Lung microvascular endothelial cell (primary cell): ENCODE data around the gene PYCR2. TPM values are rescaled to one million over a fixed set of nuclear protein-coding genes. Genes with fewer than 3 reads are reported as not detected.
"Not testable (repeated sequence)": the region's sequence is repeated elsewhere in the genome, so short reads cannot be mapped to it uniquely, and the experiment has no call there.

ENCODE experiments used
- DNase-seq, 2 donors: peaks; one replicate each; pipeline versions ENCODE4 v3.0.0 to v3.0.0-alpha.2; 2010; ENCODE audit warnings: low read depth in 2 of 2
- total RNA-seq: library from RNA; depleted of rRNA; stranded (reverse); fragments of >200 nt; gene quantifications from 2 replicates; pipeline ENCODE4 v1.2.1, GENCODE V29; 2014

Gene PYCR2
- total RNA-seq, 1 donor from 2014 or later, result 31.5 TPM

DNA sequence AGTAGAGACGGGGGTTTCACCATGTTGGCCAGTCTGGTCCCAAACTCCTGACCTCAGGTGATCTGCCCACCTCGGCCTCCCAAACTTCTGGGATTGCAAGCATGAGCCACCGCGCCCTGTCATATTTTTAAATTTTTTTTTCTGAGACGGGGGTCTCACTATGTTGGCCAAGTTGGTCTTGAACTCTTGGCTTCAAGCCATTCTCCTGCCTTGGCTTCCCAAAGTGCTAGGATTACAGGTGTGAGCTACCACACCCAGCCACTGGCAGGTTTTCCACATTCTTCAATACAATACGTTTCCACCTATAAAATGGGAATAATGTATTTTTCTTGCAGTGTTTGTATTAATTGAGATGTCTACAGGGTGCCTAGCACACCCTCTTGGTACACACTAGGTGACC is 31.7 kb downstream of the PYCR2 start:
- DNase-seq, result no peak

DNA sequence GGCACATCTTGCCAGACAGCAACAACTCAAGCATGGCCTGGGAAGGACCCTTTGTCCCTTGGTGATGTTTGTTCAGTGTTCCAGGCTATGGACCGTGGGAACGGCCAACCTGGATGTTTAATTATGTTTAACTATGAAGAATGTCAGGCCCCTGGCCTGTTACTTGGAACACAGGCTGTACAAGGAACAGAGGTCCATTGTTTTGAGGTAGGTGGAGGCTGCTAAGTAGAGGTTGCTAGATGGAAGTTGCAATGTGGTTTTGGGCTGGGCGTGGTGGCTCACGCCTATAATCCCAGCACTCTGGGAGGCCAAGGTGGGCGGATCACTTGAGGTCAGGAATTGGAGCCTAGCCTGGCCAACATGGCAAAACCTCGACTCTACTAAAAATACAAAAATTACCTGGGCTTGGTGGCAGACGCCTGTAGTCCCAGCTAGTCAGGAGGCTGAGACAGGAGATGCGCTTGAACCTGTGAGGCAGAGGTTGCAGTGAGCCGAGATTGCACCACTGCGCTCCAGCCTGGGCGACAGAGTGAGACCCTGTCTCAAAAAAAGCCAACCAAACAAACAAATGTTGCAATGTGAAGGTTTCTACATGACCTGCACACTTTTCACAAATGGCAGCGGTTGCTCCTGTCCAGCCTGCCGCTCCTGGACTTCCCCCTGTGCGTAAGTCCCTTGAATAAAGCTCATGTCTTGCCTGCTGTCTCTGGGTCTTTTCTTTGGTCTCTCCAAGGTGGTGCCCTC is 32.6 kb downstream of the PYCR2 start:
- no peak for DNase-seq

- no peak for DNase-seq
These were observed 33.5 kb downstream of the PYCR2 start for GRCh38 chr1:225890346-225891228.

GRCh38 chr1:225889743-225890142 is 34.3 kb downstream of the PYCR2 start:
- DNase-seq, result no peak

DNA sequence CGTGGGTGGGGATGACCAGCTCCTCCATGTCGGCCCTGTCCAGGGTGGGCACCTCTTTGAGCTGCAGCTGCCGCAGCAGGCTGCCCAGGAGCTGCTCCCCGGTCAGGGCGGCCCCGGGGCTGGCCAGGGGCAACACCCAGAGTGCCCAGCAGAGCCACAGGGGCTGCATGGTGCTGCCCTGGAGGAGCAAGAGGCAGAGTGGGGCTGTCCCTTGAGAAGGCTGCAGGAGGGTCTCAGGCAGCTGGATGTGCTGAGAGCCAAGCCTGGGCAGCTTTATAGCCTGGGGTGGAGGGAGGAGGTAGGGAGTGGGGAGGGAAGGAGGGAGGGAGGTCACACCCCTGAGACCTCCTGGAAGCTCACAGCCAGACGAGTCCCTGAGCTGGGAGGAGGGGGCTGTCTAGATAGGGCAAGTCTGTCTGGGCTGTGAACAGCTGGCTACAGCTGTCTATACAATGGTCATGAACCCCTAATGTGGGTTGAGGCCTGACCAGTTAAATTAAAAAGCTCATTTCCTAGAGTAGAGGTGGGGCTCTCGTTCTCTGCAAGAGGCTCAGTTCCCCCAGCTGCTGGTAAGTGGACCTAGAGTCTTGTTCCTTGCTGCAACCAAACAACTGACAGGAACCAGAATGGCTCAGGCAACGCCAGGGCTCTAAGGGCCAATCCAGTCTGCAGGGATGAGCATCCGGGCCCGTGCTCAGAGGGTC is 35.0 kb downstream of the PYCR2 start, which contains the start of gene LEFTY1:
LEFTY1 (minus strand) TSS at position 249 of the 704 bp plus-strand sequence; CDS start at position 169, 80 bp downstream.
- no peak for DNase-seq

GRCh38 chr1:225888289-225888897 is 35.7 kb downstream of the PYCR2 start:
- no peak for DNase-seq

- not testable (repeated sequence) for DNase-seq
These were observed 36.3 kb downstream of the PYCR2 start for GRCh38 chr1:225887554-225888288.

DNA sequence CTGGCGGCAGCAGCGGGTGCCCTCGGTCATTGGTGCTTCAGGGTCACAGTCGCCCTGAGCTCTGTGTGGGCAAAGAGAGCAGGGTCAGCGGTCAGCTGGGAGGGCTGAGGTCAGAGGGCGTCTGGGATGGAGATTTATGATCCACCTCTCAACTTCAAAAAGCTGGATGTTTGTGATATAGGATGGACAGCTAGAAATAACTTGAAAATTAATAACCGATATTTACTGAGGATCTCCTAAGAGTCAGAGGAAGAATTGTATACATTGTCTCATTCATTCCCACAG is 37.1 kb downstream of the PYCR2 start:
- DNase-seq, result no peak

DNA sequence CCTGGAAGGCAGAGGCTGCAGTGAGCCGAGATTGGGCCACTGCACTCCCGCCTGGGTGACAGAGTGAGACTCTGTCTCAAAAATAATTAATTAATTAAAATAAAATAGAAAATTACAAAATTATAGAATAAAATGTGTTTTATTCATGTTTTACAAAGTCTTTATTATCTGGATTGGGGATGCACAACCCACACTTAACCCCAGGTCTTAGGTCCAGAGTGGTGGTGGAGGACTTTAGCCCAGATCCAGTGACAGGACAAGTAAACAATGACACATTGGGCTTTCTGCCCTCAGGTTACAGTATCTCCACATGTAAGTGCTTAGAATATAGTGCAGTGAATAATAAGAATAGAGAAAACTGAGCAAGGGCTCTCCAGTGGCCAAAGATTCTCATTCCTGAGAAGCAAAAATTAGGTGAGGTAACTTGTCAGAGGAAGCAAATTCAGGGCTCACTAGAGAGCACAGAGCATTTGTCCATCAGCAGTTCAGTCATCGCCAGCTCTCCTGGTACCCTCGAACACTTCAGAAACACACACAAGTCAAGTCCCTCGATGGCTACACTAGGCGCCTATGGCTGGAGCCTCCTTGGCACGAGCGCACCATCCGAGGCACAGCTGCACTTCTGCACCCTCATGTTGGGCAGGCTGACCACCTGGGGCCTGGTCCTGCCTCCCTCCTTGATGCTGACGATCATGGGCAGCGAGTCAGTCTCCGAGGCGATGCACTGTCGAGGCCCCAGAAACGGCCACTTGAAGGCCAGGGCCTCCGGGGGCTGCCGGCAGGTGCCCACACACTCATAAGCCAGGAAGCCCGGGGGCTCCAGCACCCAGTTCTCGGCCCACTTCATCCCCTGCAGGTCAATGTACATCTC is 37.7 kb downstream of the PYCR2 start:
- DNase-seq, result no peak

DNA sequence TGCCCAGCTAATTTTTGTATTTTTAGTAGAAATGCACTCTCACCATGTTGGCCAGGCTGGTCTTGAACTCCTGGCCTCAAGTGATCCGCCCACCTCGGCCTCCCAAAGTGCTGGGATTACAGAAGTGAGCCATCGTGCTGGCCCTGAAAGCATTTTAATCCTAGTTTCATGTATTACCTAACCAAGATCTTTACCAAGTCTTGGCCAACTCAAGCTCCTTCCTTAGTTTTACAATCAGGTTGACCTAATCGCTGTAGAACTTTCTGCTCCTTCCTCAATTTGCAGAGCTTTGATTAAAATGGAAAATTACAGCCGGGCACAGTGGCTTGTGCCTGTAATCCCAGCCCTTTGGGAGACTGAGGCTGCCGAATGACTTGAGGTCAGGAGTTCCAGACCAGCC is 38.7 kb downstream of the PYCR2 start:
- DNase-seq, result no peak

- DNase-seq, result no peak
These were observed 40.3 kb downstream of the PYCR2 start for GRCh38 chr1:225883616-225884265.

DNA sequence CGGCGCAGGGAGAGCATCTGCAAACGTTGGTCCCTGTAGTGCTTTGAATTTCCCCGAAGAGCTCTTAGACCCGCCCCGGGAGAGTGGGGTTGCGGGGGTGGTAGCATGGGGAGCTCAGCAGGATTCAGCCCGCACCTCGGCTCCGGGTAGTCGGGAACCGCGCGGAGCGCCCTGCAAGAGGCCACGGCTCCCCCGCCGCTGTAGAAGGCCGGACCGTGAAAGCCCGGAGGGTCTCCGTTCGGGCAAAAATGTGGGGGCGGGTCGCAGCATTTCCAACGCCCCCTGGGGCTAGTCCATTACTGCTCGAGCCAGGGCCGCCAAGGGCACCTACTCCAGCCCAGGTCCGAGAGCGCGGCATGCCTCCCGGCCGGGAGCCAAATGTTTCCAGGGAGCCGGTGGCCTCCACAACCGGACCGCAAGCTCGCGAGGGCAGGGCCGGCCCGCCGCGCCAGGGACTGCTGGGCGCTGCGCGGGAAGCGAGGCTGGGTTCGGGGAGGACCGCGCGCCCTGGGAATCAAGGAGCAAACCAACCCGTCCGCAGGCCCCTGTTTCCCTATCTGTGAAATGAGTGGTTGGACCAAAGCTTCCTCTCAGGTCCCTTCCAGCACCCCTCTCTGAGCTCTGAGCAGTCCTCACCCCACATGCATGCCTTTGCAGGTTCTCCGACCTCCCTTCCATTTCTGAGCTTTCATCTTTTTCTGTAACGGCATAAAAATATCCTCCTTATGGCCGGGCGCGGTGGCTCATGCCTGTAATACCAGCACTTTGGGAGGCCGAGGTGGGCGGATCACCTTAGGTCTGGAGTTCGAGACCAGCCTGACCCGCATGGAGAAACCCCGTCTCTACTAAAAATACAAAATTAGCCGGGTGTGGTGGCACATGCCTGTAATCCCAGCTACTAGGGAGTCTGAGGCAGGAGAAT is 41.1 kb downstream of the PYCR2 start:
- DNase-seq, result peak; percentile 52 to 56

DNA sequence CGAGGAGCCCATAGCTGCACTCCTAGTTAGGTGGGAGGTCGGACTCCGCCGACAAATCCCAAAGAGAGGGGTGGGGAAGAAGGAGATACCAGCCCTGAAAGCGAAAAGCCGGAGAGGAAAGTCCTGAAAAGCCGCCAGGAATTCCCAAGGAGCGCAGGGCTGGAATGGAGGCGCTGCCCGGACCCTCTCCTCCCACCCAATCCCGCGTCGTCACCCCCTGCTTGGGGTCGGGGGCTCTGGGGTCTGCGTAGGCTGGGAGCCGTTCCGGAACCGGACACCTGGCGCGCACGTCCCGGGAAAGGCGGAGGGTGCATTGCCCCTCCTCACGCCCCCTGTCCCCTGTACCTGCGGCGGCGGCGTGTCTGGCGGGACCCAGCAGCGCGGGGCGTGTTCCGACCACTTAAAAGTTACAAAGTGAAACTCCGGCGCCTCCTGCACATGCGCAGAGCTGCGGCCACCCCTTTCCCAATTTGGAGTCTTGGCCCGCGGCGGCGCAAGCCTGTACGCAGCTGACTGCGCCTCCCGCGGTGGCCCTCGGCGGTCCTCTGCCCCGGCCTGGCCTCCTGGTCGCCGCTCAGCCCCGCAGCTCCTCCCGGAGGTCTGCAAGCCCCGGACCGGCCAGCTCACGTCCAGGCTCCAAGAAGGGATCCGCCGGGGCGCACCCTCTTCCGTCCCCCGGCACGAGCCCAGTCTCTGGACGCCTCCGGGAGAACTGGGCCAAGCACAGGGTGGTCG is 41.9 kb downstream of the PYCR2 start, which contains the start of gene TMEM63A:
TMEM63A (minus strand) TSS at position 422 of the 735 bp plus-strand sequence. CDS start 4,800 bp downstream, outside the sequence.
- peak; percentile 84 to 86 for DNase-seq

- peak; percentile 41 to 86 for DNase-seq
These were observed 42.7 kb downstream of the PYCR2 start for GRCh38 chr1:225881081-225881958.

- no peak for DNase-seq
These were observed 43.4 kb downstream of the PYCR2 start for GRCh38 chr1:225880636-225881035.

DNA sequence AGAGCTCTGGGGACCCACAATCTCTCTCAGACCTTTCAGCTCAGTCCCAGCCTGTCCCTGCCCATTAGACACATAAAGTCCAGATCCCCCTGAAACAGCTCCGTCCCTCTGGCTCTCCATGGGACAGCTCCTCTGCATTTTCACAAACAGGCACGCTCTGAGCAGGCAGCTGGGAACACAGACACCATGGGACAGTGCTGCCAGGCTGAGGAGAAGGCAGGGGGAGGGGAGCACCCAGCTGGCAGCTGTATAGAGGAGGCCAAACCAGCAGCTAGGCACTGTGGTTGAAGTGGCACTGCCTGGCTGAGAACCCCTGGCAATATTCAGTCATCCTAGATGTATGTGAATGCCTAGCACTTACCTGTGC is 43.8 kb downstream of the PYCR2 start:
- no peak for DNase-seq
